HEK293 (cell line): ENCODE data around the gene CDC25A.
"Not testable (repeated sequence)": the region's sequence is repeated elsewhere in the genome, so short reads cannot be mapped to it uniquely, and the experiment has no call there.

ENCODE experiments used
- BCL11A ChIP-seq: fragments of 450-650 bp; formaldehyde crosslinking; IDR thresholded peaks from 2 replicates; pipeline ENCODE4 v1.5.1; 2016; ENCODE audit warnings: low read depth, missing biosample characterization, missing genetic modification characterization
- CTCF ChIP-seq: fragments of 450-650 bp; formaldehyde crosslinking; IDR thresholded peaks from 2 replicates; pipeline ENCODE4 v1.5.1; 2016; ENCODE audit warnings: missing biosample characterization, missing genetic modification characterization
- KLF16 ChIP-seq: fragments of 450-650 bp; formaldehyde crosslinking; IDR thresholded peaks from 2 replicates; pipeline ENCODE4 v1.5.1; 2017; ENCODE audit warnings: missing biosample characterization, missing genetic modification characterization
- ZBTB7A ChIP-seq: fragments of 450-650 bp; formaldehyde crosslinking; IDR thresholded peaks from 2 replicates; pipeline ENCODE4 v1.5.1; 2016; ENCODE audit warnings: low read depth, missing biosample characterization, missing genetic modification characterization
- ZNF114 ChIP-seq: fragments of 450-650 bp; formaldehyde crosslinking; IDR thresholded peaks from 2 replicates; pipeline ENCODE4 v1.5.0; 2017; ENCODE audit warnings: missing biosample characterization, missing genetic modification characterization

- TF ChIP-seq CTCF, ZBTB7A, BCL11A, ZNF114, KLF16 (tag by site-specific recombination): not testable (repeated sequence)
These were observed 23.6 kb upstream of the CDC25A start for GRCh38 chr3:48211776-48212175.
